B cell (primary cell): Measurements from ENCODE around the gene HBZ. TPM values are rescaled to one million over a fixed set of nuclear protein-coding genes. Genes with fewer than 3 reads are reported as not detected.
"Not testable (repeated sequence)": the region's sequence is repeated elsewhere in the genome, so short reads cannot be mapped to it uniquely, and the experiment has no call there.

Experiments used
- ATAC-seq: fragments of 200-7000 bp; cut with Tn5 transposase; one replicate; pipeline ENCODE4 v1.10.0; 2021; ENCODE audit warnings: low read depth, mild to moderate bottlenecking, moderate number of reproducible peaks, moderate library complexity
- CTCF ChIA-PET: fragments of 350-600 bp; sonication (Branson Sonifier 250); formaldehyde crosslinking; loops from one replicate; lab custom pipeline; 2021; ENCODE audit warnings: antibody characterized with exemption, inconsistent platforms; lab: Charles Lee
- POLR2A ChIA-PET: fragments of 350-600 bp; sonication (Branson Sonifier 250); formaldehyde crosslinking; loops from one replicate; lab custom pipeline; 2021; ENCODE audit warnings: antibody characterized with exemption; lab: Charles Lee
- DNase-seq: peaks from one replicate; pipeline ENCODE4 v3.0.0; 2013
- H2AFZ ChIP-seq: 2 replicates; pipeline ENCODE4 v1.6.1; 2012; ENCODE audit warnings: mild to moderate bottlenecking, low read depth, low read length; ENCODE audit not compliant: insufficient read depth, poor library complexity, severe bottlenecking
- H3K27ac ChIP-seq, 2 donors: 1 replicate in 1 of 2; 2 replicates in 1 of 2; pipeline ENCODE4 v1.5.1; 2012 to 2013; ENCODE audit warnings: low read length in 2 of 2, mild to moderate bottlenecking in 2 of 2, moderate library complexity in 1 of 2
- H3K27me3 ChIP-seq, 4 experiments: fragments of 200-600 bp in 1 of 4; sonication (generic) in 1 of 4; replicated peaks in 1 of 4; 1 replicate in 2 of 4; 2 replicates in 2 of 4; pipeline versions ENCODE4 v1.6.1 to v1.7.0; 2013 to 2016; ENCODE audit warnings: low read length in 3 of 4, mild to moderate bottlenecking in 2 of 4, mixed read lengths in 1 of 4, moderate library complexity in 1 of 4; ENCODE audit not compliant: insufficient read depth in 4 of 4, control insufficient read depth in 3 of 4; ENCODE audit errors: control extremely low read depth in 1 of 4
- H3K36me3 ChIP-seq, 2 experiments: replicated peaks in 1 of 2; 1 replicate in 1 of 2; 2 replicates in 1 of 2; pipeline versions ENCODE4 v1.6.1 to v1.7.1; 2013; ENCODE audit warnings: low read length in 1 of 2; ENCODE audit not compliant: insufficient read depth in 2 of 2, control insufficient read depth in 1 of 2; ENCODE audit errors: control extremely low read depth in 1 of 2, extremely low read depth in 1 of 2
- H3K4me1 ChIP-seq, 2 donors: fragments of 200-600 bp in 1 of 2; sonication (generic) in 1 of 2; 1 replicate in 1 of 2; 2 replicates in 1 of 2; pipeline versions ENCODE4 v1.5.1 to v1.6.1; 2013 to 2017; ENCODE audit warnings: low read length in 2 of 2; ENCODE audit not compliant: control insufficient read depth in 2 of 2, insufficient read depth in 2 of 2
- H3K4me2 ChIP-seq: replicated peaks from 2 replicates; pipeline ENCODE3; 2012; ENCODE audit warnings: mild to moderate bottlenecking, low read depth, low read length; ENCODE audit not compliant: poor library complexity, severe bottlenecking
- H3K4me3 ChIP-seq, 5 experiments: fragments of 200-600 bp in 1 of 5; sonication (generic) in 1 of 5; 1 replicate in 3 of 5; 2 replicates in 2 of 5; pipeline versions ENCODE4 v1.5.1 to v1.7.0; 2011 to 2016; ENCODE audit warnings: low read length in 4 of 5, mild to moderate bottlenecking in 4 of 5, low read depth in 2 of 5, control low read depth in 1 of 5, moderate library complexity in 1 of 5; ENCODE audit not compliant: insufficient read depth in 1 of 5; ENCODE audit errors: control extremely low read depth in 1 of 5, extremely low read depth in 1 of 5
- H3K79me2 ChIP-seq: fragments of 200-600 bp; sonication (generic); one replicate; pipeline ENCODE4 v1.6.0; 2016; ENCODE audit warnings: low read length; ENCODE audit not compliant: control insufficient read depth, insufficient read depth
- H3K9ac ChIP-seq: fragments of 200-600 bp; sonication (generic); 2 replicates; pipeline ENCODE4 v1.6.1; 2017; ENCODE audit warnings: mild to moderate bottlenecking, low read length, moderate library complexity
- H3K9me3 ChIP-seq, 3 donors: one replicate each; pipeline versions ENCODE4 v1.6.1 to v1.7.1; 2013; ENCODE audit warnings: low read length in 2 of 3; ENCODE audit not compliant: control insufficient read depth in 2 of 3, insufficient read depth in 1 of 3; ENCODE audit errors: control extremely low read depth in 1 of 3
- H4K20me1 ChIP-seq: 2 replicates; pipeline ENCODE4 v1.6.0; 2012; ENCODE audit warnings: mild to moderate bottlenecking, low read length; ENCODE audit not compliant: insufficient read depth, control insufficient read depth, poor library complexity, severe bottlenecking
- H3K27ac Mint-ChIP-seq: one replicate; pipeline ENCODE4 v1.8.0; 2021; ENCODE audit warnings: mixed read lengths
- H3K27me3 Mint-ChIP-seq: one replicate; pipeline ENCODE4 v1.8.0; 2021; ENCODE audit warnings: mixed read lengths
- H3K4me1 Mint-ChIP-seq: one replicate; pipeline ENCODE4 v1.8.0; 2021; ENCODE audit warnings: mixed read lengths
- H3K4me3 Mint-ChIP-seq: one replicate; pipeline ENCODE4 v1.8.0; 2021; ENCODE audit warnings: mixed read lengths
- H3K9me3 Mint-ChIP-seq: one replicate; pipeline ENCODE4 v1.8.0; 2022; ENCODE audit warnings: mixed read lengths; ENCODE audit not compliant: insufficient read depth
- CTCF ChIP-seq: fragments of 200-600 bp; IDR thresholded peaks from one replicate; pipeline ENCODE4 v1.8.0; 2022; ENCODE audit warnings: antibody characterized with exemption, mild to moderate bottlenecking
- EZH2 ChIP-seq: IDR thresholded peaks from 2 replicates; pipeline ENCODE4 v1.6.1; 2012; ENCODE audit warnings: borderline replicate concordance, low read depth, mild to moderate bottlenecking, moderate library complexity, low read length; ENCODE audit not compliant: insufficient read depth, poor library complexity, severe bottlenecking
- WGBS: methylation state at CpG from one replicate; pipeline ENCODE4 v1.1.5; 2013; ENCODE audit warnings: missing lambda C conversion rate; ENCODE audit not compliant: insufficient coverage; 5-methylcytosine and 5-hydroxymethylcytosine counted together
- intact Hi-C: fragments of 100-400 bp; cut with micrococcal nuclease; formaldehyde crosslinking; loops from one replicate; pipeline ENCODE4 v1.10.0; 2022
- polyA plus RNA-seq: library from polyadenylated mRNA; depleted of rRNA; stranded (reverse); fragments of >200 nt; gene quantifications from 2 replicates; pipeline ENCODE4 v1.2.3, GENCODE V29; 2012
- total RNA-seq, 2 donors: library from RNA; stranded (reverse); fragments of 120-200 nt in 1 of 2; gene quantifications; 1 replicate in 1 of 2; 2 replicates in 1 of 2; pipeline versions ENCODE4 v1.2.3 to v1.2.4, GENCODE V29; 2013 to 2022

The HBZ gene
- total and polyA plus RNA-seq, 2 donors (not counting 1 experiment from before 2014, with no cell fraction given) = not detected

GRCh38 chr16:159136-159849 lies 6.8 kb downstream of the HBZ start:
- H2AFZ ChIP-seq = no peak overlapping the region
- peaks cover 0 to 6% (median 0%) of the 10 kb centered on the region in 3 donors for H3K9me3 ChIP-seq
- peaks cover 38% of the 10 kb centered on the region for H3K27me3 Mint-ChIP-seq
- intact Hi-C loops = no loop called here
- peaks cover 6% of the 10 kb centered on the region for H3K4me1 Mint-ChIP-seq
- H3K4me1 ChIP-seq = peaks cover 7% of the 10 kb centered on the region in 2 donors
- no peaks in the 10 kb centered on the region for H4K20me1 ChIP-seq
- no peak overlapping the region for H3K27ac Mint-ChIP-seq
- no peak overlapping the region for H3K27ac ChIP-seq
- no peak overlapping the region for H3K4me3 Mint-ChIP-seq
- WGBS = 46% methylated on average over 4 of the region's 6 CpGs
- H3K9me3 Mint-ChIP-seq = no peaks in the 10 kb centered on the region
- no peaks in the 10 kb centered on the region for H3K36me3 ChIP-seq
- TF ChIP-seq EZH2 = no peak
- TF ChIP-seq CTCF = no peak
- DNase-seq (no peak), ATAC-seq (no peak)
- no peak overlapping the region for H3K4me2 ChIP-seq
- no peak overlapping the region for H3K9ac ChIP-seq
- POLR2A ChIA-PET = interaction anchor here (0.6 to 0.7 kb wide), 2 partner anchors 51 to 198 kb away, joined by 3 to 8 read pairs; no protein-coding TSS in a partner anchor
- H3K27me3 ChIP-seq = peaks cover 0 to 36% (median 13%) of the 10 kb centered on the region in 4 experiments
- no peak overlapping the region for H3K4me3 ChIP-seq
- H3K79me2 ChIP-seq = no peaks in the 10 kb centered on the region
- CTCF ChIA-PET = no interaction called here

GRCh38 chr16:160242-160641 lies 7.8 kb downstream of the HBZ start:
- H3K4me2 ChIP-seq, H3K27ac Mint-ChIP-seq, H3K4me3 ChIP-seq, H3K9ac ChIP-seq, H3K9me3 ChIP-seq, H3K79me2 ChIP-seq, DNase-seq, CTCF ChIA-PET, H4K20me1 ChIP-seq, H3K9me3 Mint-ChIP-seq, H2AFZ ChIP-seq, H3K4me1 Mint-ChIP-seq, H3K4me1 ChIP-seq, POLR2A ChIA-PET, H3K4me3 Mint-ChIP-seq, H3K27ac ChIP-seq, ATAC-seq, H3K36me3 ChIP-seq, intact Hi-C loops: not testable (repeated sequence)
- H3K27me3 Mint-ChIP-seq = peaks cover 35% of the 10 kb centered on the region
- peaks cover 0 to 30% (median 8%) of the 10 kb centered on the region in 4 experiments for H3K27me3 ChIP-seq
- 96% methylated on average over 4 of the region's 20 CpGs for WGBS
